IPS DF 6.9 (cell line): Measurements from ENCODE around the gene KCNAB2.

Experiments used
- DNase-seq: peaks from one replicate; pipeline ENCODE4 v3.0.0-alpha.2; 2013; ENCODE audit warnings: low read depth, low spot score
- H3K27ac ChIP-seq: one replicate; pipeline ENCODE4 v1.5.1; 2013; ENCODE audit warnings: low read length, control low read depth
- H3K27me3 ChIP-seq: 2 replicates; pipeline ENCODE4 v1.6.1; 2013; ENCODE audit warnings: mild to moderate bottlenecking, low read length; ENCODE audit not compliant: control insufficient read depth, insufficient read depth
- H3K36me3 ChIP-seq: 2 replicates; pipeline ENCODE4 v1.6.1; 2013; ENCODE audit warnings: low read length; ENCODE audit not compliant: control insufficient read depth, insufficient read depth
- H3K4me1 ChIP-seq: 2 replicates; pipeline ENCODE4 v1.6.1; 2013; ENCODE audit warnings: low read length; ENCODE audit not compliant: control insufficient read depth, insufficient read depth
- H3K4me3 ChIP-seq: 2 replicates; pipeline ENCODE4 v1.5.1; 2013; ENCODE audit warnings: mild to moderate bottlenecking, low read length
- H3K9me3 ChIP-seq: 2 replicates; pipeline ENCODE4 v1.6.1; 2013; ENCODE audit warnings: low read length, inconsistent platforms; ENCODE audit not compliant: control insufficient read depth, insufficient read depth
- WGBS: extraction: QIAGEN DNeasy Blood & Tissue Kit; methylation state at CpG from one replicate; pipeline ENCODE4 v1.1.7; 2013; ENCODE audit warnings: mixed read lengths, missing lambda C conversion rate; ENCODE audit not compliant: insufficient read length, insufficient coverage; 5-methylcytosine and 5-hydroxymethylcytosine counted together

KCNAB2 gene

GRCh38 chr1:6145864-6146410 is 100.2 kb downstream of the KCNAB2 start:
- WGBS: no CpG with 5 or more reads among the region's 24 CpGs
- Histone ChIP-seq H3K36me3 (no peaks in the 10 kb centered on the region), H3K9me3 (no peaks in the 10 kb centered on the region), H3K27me3 (peaks cover 3% of the 10 kb centered on the region; the same call in 1 of the 2 replicates), H3K4me1 (peaks cover 1% of the 10 kb centered on the region; the same call in 1 of the 2 replicates), H3K4me3 (no peak overlapping the region), H3K27ac (no peak overlapping the region)
- DNase-seq: no peak

- Histone ChIP-seq H3K9me3 (no peaks in the 10 kb centered on the region), H3K4me3 (peak overlapping the region; percentile 12; the same call in 1 of the 2 replicates), H3K4me1 (peaks cover 1% of the 10 kb centered on the region; the same call in 1 of the 2 replicates), H3K27me3 (peaks cover 3% of the 10 kb centered on the region; the same call in 1 of the 2 replicates), H3K27ac (no peak overlapping the region), H3K36me3 (no peaks in the 10 kb centered on the region)
- no peak for DNase-seq
- no CpG with 5 or more reads among the region's 53 CpGs for WGBS
Measured at GRCh38 chr1:6148497-6149241, 103.0 kb downstream of the KCNAB2 start.

- no peaks in the 10 kb centered on the region for H3K36me3 ChIP-seq
- H3K27me3 ChIP-seq: peaks cover 3% of the 10 kb centered on the region; the same call in 1 of the 2 replicates
- H3K4me3 ChIP-seq: no peak overlapping the region
- peaks cover 1% of the 10 kb centered on the region; the same call in 1 of the 2 replicates for H3K4me1 ChIP-seq
- no CpG with 5 or more reads among the region's 1 CpG for WGBS
- no peak for DNase-seq
- no peaks in the 10 kb centered on the region for H3K9me3 ChIP-seq
- H3K27ac ChIP-seq: no peak overlapping the region
Measured at GRCh38 chr1:6149597-6149996, 103.9 kb downstream of the KCNAB2 start.

- Histone ChIP-seq H3K4me3 (no peak overlapping the region), H3K27me3 (peaks cover 3% of the 10 kb centered on the region; the same call in 1 of the 2 replicates), H3K36me3 (no peaks in the 10 kb centered on the region), H3K4me1 (peaks cover 1% of the 10 kb centered on the region; the same call in 1 of the 2 replicates), H3K9me3 (no peaks in the 10 kb centered on the region), H3K27ac (no peak overlapping the region)
- WGBS: 100% methylated on average over 6 of the region's 11 CpGs
- DNase-seq: no peak
Measured at GRCh38 chr1:6150006-6150938, 104.6 kb downstream of the KCNAB2 start.
